Gastrocnemius medialis (tissue), 4 donors: ENCODE data around the gene ZMAT3. TPM values are rescaled to one million over a fixed set of nuclear protein-coding genes. Genes with fewer than 3 reads are reported as not detected.

Experiments used
- ATAC-seq, 2 donors: fragments of 150-250 bp; one replicate each; pipeline ENCODE4 v1.9.1; 2016
- DNase-seq, 2 donors: peaks; one replicate each; pipeline ENCODE4 v3.0.0-alpha.2; 2019
- H3K27ac ChIP-seq, 4 donors: fragments of 200-600 bp; sonication (generic); 1 replicate in 1 of 4; 2 replicates in 3 of 4; pipeline ENCODE4 v1.5.1; 2016 to 2018; ENCODE audit warnings: mild to moderate bottlenecking in 2 of 4, moderate library complexity in 1 of 4
- H3K27me3 ChIP-seq, 3 donors: fragments of 200-600 bp; sonication (generic) in 2 of 3; 1 replicate in 1 of 3; 2 replicates in 2 of 3; pipeline versions ENCODE4 v1.5.1 to v1.6.0; 2016 to 2019; ENCODE audit warnings: mild to moderate bottlenecking in 1 of 3, moderate library complexity in 1 of 3
- H3K36me3 ChIP-seq, 2 donors: fragments of 200-600 bp; sonication (generic) in 1 of 2; one replicate each; pipeline ENCODE4 v1.5.1; 2017 to 2018
- H3K4me1 ChIP-seq, 2 donors: fragments of 200-600 bp; sonication (generic) in 1 of 2; one replicate each; pipeline ENCODE4 v1.5.1; 2016 to 2017; ENCODE audit warnings: mild to moderate bottlenecking in 2 of 2
- H3K4me3 ChIP-seq, 4 donors: fragments of 200-600 bp; sonication (generic) in 3 of 4; 1 replicate in 1 of 4; 2 replicates in 3 of 4; pipeline ENCODE4 v1.5.1; 2016 to 2019; ENCODE audit warnings: mild to moderate bottlenecking in 2 of 4
- H3K9me3 ChIP-seq, 3 donors: fragments of 200-600 bp; sonication (generic) in 2 of 3; 1 replicate in 1 of 3; 2 replicates in 2 of 3; pipeline ENCODE4 v1.5.1; 2016 to 2019
- POLR2A ChIP-seq, 2 donors: fragments of 450-650 bp; IDR thresholded peaks; one replicate each; pipeline ENCODE4 v1.6.1; 2017; ENCODE audit warnings: antibody characterized with exemption in 2 of 2, mild to moderate bottlenecking in 2 of 2, moderate library complexity in 2 of 2
- in situ Hi-C, 4 donors: fragments of 200-750 bp; cut with MboI; loops; one replicate each; pipeline versions ENCODE4 v1.15.0 to v1.8.0; 2017; ENCODE audit warnings: low sequenced_read_pairs in 4 of 4
- intact Hi-C: fragments of 100-400 bp; cut with DNase I; formaldehyde crosslinking; loops from one replicate; pipeline ENCODE4 v1.15.1; 2023; ENCODE audit warnings: low total_unique reads
- total RNA-seq, 4 donors: library from RNA; depleted of rRNA; stranded (reverse); fragments of >200 nt; gene quantifications; one replicate each; pipeline versions ENCODE4 v1.1.0 to v1.2.3, GENCODE V29; 2016
- TF ChIP-seq, protein P1 (sequence below), 5 experiments: fragments of 450-650 bp in 3 of 5; fragments of 200-600 bp in 2 of 5; sonication (generic) in 2 of 5; IDR thresholded peaks in 4 of 5; conservative IDR thresholded peaks in 1 of 5; 1 replicate in 4 of 5; 2 replicates in 1 of 5; pipeline ENCODE4 v1.5.1; 2016 to 2019; ENCODE audit warnings: antibody characterized with exemption in 5 of 5, mild to moderate bottlenecking in 3 of 5, moderate library complexity in 3 of 5

ZMAT3 gene
- total RNA-seq, 4 donors from 2014 or later = 3.8 to 9.7 (median 7.3) TPM

DNA sequence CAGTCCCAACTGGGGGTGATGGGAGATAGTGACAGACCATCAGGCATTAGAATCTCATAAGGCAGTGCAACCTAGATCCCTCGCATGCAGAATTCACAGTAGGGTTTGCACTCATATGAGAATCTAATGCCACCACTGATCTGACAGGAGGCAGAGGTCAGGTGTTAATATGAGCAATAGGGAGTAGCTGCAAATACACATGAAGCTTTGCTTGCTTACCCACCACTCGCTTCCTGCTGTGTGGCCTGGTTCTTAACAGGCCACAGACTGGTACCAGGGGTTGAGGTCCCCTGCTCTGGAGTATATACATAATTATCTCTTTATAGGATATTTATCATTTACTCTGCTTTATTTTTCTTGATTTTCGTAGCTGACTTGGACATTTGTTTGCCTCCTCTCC, 36.0 kb upstream of the ZMAT3 start:
- TF ChIP-seq, protein P1, sequence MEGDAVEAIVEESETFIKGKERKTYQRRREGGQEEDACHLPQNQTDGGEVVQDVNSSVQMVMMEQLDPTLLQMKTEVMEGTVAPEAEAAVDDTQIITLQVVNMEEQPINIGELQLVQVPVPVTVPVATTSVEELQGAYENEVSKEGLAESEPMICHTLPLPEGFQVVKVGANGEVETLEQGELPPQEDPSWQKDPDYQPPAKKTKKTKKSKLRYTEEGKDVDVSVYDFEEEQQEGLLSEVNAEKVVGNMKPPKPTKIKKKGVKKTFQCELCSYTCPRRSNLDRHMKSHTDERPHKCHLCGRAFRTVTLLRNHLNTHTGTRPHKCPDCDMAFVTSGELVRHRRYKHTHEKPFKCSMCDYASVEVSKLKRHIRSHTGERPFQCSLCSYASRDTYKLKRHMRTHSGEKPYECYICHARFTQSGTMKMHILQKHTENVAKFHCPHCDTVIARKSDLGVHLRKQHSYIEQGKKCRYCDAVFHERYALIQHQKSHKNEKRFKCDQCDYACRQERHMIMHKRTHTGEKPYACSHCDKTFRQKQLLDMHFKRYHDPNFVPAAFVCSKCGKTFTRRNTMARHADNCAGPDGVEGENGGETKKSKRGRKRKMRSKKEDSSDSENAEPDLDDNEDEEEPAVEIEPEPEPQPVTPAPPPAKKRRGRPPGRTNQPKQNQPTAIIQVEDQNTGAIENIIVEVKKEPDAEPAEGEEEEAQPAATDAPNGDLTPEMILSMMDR (IDR thresholded peaks at IDR 0.05 in 4 of 5, conservative IDR thresholded peaks at IDR 0.05 in 1 of 5) = no peak
- TF ChIP-seq POLR2A (IDR thresholded peaks at IDR 0.05) = no peak

DNA sequence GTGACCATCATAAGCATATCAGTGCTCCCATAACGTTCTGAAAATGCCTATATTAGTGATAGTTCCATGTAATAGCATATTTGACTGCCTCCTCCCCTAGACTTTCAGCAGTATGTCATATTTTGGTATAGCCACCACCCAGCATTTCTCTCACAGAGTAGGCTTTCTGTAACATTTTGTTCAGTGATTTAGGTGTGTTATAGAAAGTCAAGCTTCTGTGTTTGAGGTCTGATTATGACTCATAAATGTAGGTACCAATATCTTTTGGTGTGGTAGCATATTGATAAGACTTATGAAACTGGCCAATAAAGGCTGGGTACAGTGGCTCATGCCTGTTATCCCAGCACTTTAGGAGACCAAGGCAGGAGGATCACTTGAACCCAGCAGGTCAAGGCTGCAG, 34.3 kb upstream of the ZMAT3 start:
- no peaks in the 10 kb centered on the region for H3K36me3 ChIP-seq
- no peaks in the 10 kb centered on the region for H3K27me3 ChIP-seq
- ATAC-seq (no peak), DNase-seq (no peak)
- no peaks in the 10 kb centered on the region for H3K4me1 ChIP-seq
- intact Hi-C loops = loop anchor here (1.0 to 10.0 kb wide), 2 partner anchors 91 to 209 kb away; no protein-coding TSS in a partner anchor
- H3K4me3 ChIP-seq = no peak overlapping the region
- H3K27ac ChIP-seq = no peak overlapping the region
- in situ Hi-C loops = no loop called here
- TF ChIP-seq POLR2A (IDR thresholded peaks at IDR 0.05) = no peak
- TF ChIP-seq, protein P1 (IDR thresholded peaks at IDR 0.05 in 4 of 5, conservative IDR thresholded peaks at IDR 0.05 in 1 of 5) = no peak
- H3K9me3 ChIP-seq = no peaks in the 10 kb centered on the region

More for the DNA sequence above, 36.0 kb upstream of the ZMAT3 start:
- H3K4me1 ChIP-seq = no peaks in the 10 kb centered on the region
- DNase-seq = no peak
- no peak overlapping the region for H3K4me3 ChIP-seq
- no peaks in the 10 kb centered on the region for H3K27me3 ChIP-seq
- intact Hi-C loops (loop anchor here (10.0 kb wide), 1 partner anchor 207 kb away; no protein-coding TSS in a partner anchor), in situ Hi-C loops (no loop called here)
- H3K36me3 ChIP-seq = no peaks in the 10 kb centered on the region
- no peak for ATAC-seq
- no peaks in the 10 kb centered on the region for H3K9me3 ChIP-seq
- H3K27ac ChIP-seq = no peak overlapping the region

DNA sequence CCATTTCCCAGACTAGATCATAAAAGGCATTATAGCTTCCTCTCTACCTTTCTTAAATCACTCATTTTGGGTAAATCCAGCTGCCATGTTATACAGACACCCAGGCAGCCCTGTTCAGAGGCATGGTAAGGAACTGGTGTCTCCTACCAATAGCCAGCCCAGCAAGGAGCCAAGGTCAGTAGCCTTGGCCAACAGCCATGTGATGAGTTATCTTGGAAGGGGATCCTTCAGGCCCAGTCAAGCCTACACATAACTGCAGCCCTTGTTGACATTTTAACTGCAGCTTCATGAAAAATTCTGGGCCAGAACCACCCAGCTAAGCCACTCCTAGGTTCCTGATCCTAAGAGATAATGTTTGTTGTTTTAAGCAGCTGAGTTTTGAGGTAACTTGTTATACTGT, 29.0 kb upstream of the ZMAT3 start:
- H3K36me3 ChIP-seq = no peaks in the 10 kb centered on the region
- no peak for TF ChIP-seq POLR2A (IDR thresholded peaks at IDR 0.05)
- TF ChIP-seq, protein P1 (IDR thresholded peaks at IDR 0.05 in 4 of 5, conservative IDR thresholded peaks at IDR 0.05 in 1 of 5) = no peak
- H3K9me3 ChIP-seq = no peaks in the 10 kb centered on the region
- no peaks in the 10 kb centered on the region for H3K27me3 ChIP-seq
- ATAC-seq (no peak), DNase-seq (no peak)
- no peak overlapping the region for H3K27ac ChIP-seq
- no peaks in the 10 kb centered on the region for H3K4me1 ChIP-seq
- H3K4me3 ChIP-seq = no peak overlapping the region
- intact Hi-C loops (loop anchor here (10.0 kb wide), 1 partner anchor 214 kb away; no protein-coding TSS in a partner anchor), in situ Hi-C loops (no loop called here)

DNA sequence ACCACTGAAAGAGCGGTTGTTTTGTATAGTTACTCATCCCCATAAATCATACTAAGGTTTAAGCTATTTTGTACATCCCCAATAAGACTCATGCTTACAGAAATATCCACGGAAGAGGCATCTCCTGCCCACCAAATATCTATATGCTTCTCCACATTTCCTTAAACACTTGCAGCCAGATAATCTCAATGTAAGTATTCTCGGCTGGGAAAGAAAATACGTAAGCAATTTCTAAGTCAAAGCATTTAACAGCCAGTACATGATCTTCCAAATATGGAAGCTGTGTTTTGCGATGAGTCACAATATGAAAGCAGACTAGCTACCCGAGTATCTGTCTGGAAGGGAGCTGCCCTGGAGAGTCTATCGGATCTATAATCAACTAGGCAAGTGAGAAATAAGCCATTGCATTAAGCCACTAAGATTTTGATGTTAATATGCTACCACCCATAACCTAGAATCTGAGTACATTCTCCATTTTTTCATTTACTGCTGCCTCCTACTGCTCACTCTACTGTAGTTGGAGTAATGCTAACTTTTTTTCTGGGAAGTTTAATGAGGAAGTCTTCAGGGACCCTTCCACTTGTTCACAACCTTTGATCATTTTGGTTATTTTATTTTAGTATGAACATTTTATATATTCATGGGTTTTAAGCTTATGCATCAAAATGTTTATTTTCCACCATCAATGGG, 26.9 kb upstream of the ZMAT3 start:
- Histone ChIP-seq H3K9me3 (no peaks in the 10 kb centered on the region), H3K27ac (no peak overlapping the region), H3K4me1 (no peaks in the 10 kb centered on the region), H3K27me3 (no peaks in the 10 kb centered on the region), H3K4me3 (no peak overlapping the region), H3K36me3 (no peaks in the 10 kb centered on the region)
- ATAC-seq (no peak), DNase-seq (no peak)
- in situ Hi-C loops = no loop called here
- TF ChIP-seq, protein P1 (IDR thresholded peaks at IDR 0.05 in 4 of 5, conservative IDR thresholded peaks at IDR 0.05 in 1 of 5) = no peak
- no peak for TF ChIP-seq POLR2A (IDR thresholded peaks at IDR 0.05)
- intact Hi-C loops = no loop called here
